RWPE1 (cell line): Measurements from ENCODE around the gene THAP2.
A peak's percentile ranks its signal among the peaks of the same experiment; 100 is the strongest.

Experiments used
- CTCF ChIA-PET: fragments of 350-600 bp; sonication (Branson Sonifier 250); formaldehyde crosslinking; extraction: SDS; loops from one replicate; lab custom pipeline; 2021; lab: Yijun Ruan, JAX
- POLR2A ChIA-PET: fragments of 400-600 bp; formaldehyde crosslinking; extraction: SDS; loops from one replicate; lab custom pipeline; 2020; ENCODE audit warnings: antibody characterized with exemption; ENCODE audit not compliant: low non-redundant PET; lab: Yijun Ruan, JAX
- DNase-seq: peaks from one replicate; pipeline ENCODE4 v3.0.0; 2012; ENCODE audit warnings: low spot score
- H3K27ac ChIP-seq: fragments of 450-650 bp; 2 replicates; pipeline ENCODE4 v1.5.1; 2017
- CTCF ChIP-seq: fragments of 450-650 bp; conservative IDR thresholded peaks from 2 replicates; pipeline ENCODE4 v1.5.1; 2017; ENCODE audit warnings: low read depth, mild to moderate bottlenecking

The THAP2 gene

GRCh38 chr12:71719647-71720370, 55.7 kb downstream of the THAP2 start:
- ChIA-PET POLR2A (no interaction called here), CTCF (interaction anchor here (0.6 to 1.4 kb wide), 3 partner anchors 26 to 33 kb away, joined by 3 to 6 read pairs (median 5); no protein-coding TSS in a partner anchor)
- DNase-seq: peak; percentile 73
- H3K27ac ChIP-seq: no peak overlapping the region
- TF ChIP-seq CTCF: no peak

GRCh38 chr12:71721783-71722505, 57.8 kb downstream of the THAP2 start:
- no peak overlapping the region for H3K27ac ChIP-seq
- DNase-seq: no peak
- ChIA-PET CTCF (no interaction called here), POLR2A (no interaction called here)
- TF ChIP-seq CTCF: no peak

- no peak for TF ChIP-seq CTCF
- CTCF ChIA-PET: interaction anchor here (1.0 kb wide), 1 partner anchor 22 kb away, joined by 3 read pairs; no protein-coding TSS in a partner anchor
- POLR2A ChIA-PET: no interaction called here
- H3K27ac ChIP-seq: no peak overlapping the region
- no peak for DNase-seq
These were observed 60.9 kb downstream of the THAP2 start for GRCh38 chr12:71725011-71725410.

GRCh38 chr12:71726548-71726947, 62.4 kb downstream of the THAP2 start:
- POLR2A ChIA-PET: no interaction called here
- H3K27ac ChIP-seq: no peak overlapping the region
- TF ChIP-seq CTCF: no peak
- CTCF ChIA-PET: interaction anchor here (0.5 kb wide), 1 partner anchor 1845 kb away, joined by 4 read pairs; no protein-coding TSS in a partner anchor
- DNase-seq: no peak

- DNase-seq: no peak
- H3K27ac ChIP-seq: no peak overlapping the region
- TF ChIP-seq CTCF: no peak
- ChIA-PET CTCF (no interaction called here), POLR2A (no interaction called here)
These were observed 63.9 kb downstream of the THAP2 start for GRCh38 chr12:71727958-71728357.
